Measurements from ENCODE around the gene TIGD6.
"Not testable (repeated sequence)": the region's sequence is repeated elsewhere in the genome, so short reads cannot be mapped to it uniquely, and the experiment has no call there.

Gene TIGD6

DNA sequence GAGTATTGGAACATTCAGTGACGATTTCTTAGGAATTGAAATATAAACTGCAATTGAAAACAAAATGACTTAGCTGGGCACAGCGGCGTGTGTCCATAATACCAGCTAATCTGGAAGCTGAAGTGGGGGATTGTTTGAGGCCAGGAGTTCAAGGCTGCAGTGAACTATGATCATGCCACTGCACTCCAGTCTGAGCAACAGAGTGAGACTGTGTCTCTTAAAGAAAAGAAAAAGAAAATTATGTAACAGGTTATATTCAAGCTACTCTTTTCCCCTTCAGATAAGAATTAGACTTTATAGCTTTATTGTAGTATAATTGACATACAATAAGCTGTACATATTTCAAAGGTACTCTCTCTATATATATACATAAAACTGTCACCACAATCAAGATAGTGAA lies 33.5 kb downstream of the TIGD6 start:
- DNase-seq, result no peak

GRCh38 chr5:149963729-149964128 lies 36.7 kb downstream of the TIGD6 start:
- DNase-seq, result no peak

GRCh38 chr5:149962601-149963300 lies 37.7 kb downstream of the TIGD6 start:
- DNase-seq, result no peak

GRCh38 chr5:149961957-149962409 lies 38.5 kb downstream of the TIGD6 start:
- no peak for DNase-seq

DNA sequence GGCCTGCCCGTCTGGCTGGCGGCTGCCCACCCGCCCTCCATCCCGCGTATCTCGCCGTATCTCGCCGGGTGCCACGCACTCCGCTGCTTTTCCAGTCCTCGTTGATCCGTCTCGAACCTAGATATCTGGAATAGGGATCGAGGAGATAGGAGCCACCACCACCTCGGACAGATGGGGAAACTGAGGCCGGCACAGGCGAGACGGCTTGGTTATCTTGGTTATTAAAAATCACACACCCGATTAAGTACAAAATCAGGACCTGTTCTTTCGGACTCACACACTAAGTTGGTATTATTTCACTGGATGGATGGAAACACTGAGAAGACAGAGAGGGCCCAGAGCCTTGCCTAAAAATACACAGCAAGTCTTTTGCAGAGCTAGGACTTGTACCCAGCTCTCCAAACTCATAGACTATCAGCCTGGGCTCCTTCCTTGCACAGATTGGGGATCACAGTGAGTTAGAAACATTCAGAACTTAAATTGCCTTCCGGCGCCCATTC lies 39.2 kb downstream of the TIGD6 start:
- no peak for DNase-seq

- peak; percentile 74 to 87 (median 77) for DNase-seq
Measured at GRCh38 chr5:149960272-149961185, 39.9 kb downstream of the TIGD6 start, which contains the start of gene SLC26A2. SLC26A2 (plus strand) TSS chr5:149960758; CDS start chr5:149977653, 16,895 bp downstream.

DNA sequence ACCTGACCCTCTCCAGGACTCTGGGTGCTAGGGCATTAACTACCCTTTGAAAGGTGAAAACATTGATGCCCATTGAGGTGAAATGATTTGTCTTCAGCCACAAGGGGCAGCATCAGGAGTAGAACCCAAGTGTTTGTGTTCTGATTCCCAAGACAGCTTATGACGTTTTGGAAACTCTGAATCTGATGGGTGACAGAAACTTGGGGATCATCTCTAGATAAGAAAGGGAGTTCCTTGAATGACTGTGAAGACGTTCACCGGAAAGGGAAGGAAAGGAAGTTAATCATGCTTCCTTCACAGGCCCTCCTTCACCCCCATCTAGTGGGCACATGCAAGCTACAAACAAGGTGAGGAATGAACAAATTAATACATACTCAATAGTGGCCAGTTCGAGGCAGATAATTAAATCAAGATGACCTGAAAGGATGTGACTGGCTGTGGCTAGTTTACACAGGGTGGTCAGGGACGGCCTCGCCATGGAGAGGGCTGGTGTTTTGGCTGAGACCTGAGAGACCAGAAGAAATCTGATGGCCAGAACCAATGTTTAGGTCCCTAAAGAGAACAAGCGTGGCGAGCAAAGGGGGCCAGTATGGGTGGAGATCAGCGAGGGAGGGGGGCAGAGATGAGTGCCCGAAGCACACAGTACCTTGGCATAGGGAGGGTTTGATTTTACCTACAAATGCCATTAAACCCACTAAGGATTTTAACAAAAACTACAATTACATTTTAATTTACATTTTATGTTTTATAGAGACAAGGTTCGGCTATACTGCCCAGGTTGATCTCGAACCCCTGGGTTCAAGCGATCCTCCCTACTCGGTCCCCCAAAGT lies 40.8 kb downstream of the TIGD6 start:
- no peak for DNase-seq

DNA sequence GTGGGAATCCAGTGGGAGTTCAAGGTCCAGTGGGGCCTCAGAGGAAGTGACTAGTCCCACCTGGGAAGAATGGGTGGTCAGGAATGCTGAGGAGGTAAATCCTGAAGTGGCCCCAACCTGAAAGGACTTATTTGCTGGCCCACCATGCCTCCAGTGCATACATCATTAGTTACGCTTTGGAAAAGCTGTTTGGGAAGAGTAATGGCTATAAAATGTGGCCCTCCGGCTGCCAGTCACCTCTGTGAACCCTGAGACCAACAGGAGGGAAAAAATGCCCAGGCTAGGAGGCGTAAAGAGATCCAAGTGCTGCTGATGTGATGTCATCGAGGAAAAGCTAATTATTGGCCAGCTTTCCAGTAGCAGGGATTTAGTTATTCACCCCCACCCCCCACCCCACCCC lies 42.6 kb downstream of the TIGD6 start:
- DNase-seq, result no peak

- DNase-seq, result no peak
Measured at GRCh38 chr5:149956685-149957084, 43.8 kb downstream of the TIGD6 start.

- DNase-seq, result no peak
Measured at GRCh38 chr5:149954798-149955197, 45.7 kb downstream of the TIGD6 start.

DNA sequence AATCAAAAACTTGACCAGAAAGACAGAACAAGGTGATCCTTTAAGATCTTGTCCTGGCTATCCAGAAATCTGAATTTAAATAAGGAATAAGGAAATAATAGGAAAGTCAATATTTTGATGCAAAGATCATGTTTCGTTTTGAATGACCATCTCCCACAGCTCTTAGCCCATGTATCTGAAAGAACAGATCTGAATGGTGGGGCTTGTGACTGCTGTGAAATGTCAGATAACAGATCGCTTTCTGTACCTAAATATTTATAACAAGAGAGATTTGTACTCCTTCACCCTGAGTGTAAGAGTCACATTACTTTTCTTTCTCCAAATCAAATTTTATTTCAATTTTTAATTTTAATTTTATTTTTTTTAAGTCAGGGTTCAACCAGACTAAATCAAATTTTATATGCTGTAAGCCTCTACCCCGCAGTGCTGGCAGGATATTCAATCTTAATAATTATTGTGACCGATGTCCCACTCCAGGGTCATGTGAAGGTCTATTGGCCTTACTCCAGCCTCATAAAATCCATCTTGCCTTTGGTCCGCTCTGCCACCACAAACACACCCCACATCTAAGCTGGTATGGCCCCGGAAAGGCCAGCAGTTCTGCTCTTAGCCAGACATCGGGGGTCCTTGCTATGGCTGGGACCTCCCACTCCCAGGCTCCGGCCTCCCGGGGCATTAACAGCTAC lies 46.9 kb downstream of the TIGD6 start:
- no peak for DNase-seq

DNA sequence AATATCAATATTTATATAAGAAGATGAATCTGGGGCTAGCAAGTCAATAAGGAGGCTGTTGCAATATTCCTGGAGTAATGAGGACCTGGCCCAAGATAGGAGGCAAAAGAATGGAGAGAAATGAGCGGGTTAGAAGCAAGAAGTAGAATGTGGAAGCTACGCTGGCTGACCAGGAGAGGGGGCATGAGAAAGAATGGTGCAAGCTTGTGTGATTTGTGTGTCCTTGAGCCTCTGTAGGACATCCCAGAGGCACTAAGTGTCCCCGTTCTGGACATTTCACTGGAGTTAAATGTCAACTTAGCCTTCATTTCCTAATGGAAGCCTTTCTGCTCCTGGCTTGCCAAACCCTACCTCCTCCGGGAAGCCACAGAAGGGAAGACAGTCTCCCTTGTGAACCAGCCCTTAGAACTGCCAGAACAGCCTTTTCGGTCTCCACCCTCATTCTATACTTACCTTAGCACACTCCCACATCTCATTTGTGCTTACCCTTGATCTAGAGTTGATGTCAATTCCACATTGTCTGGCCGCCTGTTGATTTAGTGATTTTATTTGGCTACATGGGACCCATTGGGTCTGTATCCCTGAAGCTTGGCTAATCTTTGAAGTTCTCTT lies 49.2 kb downstream of the TIGD6 start:
- no peak for DNase-seq

- DNase-seq, result no peak
Measured at GRCh38 chr5:149948993-149949392, 51.5 kb downstream of the TIGD6 start.

DNA sequence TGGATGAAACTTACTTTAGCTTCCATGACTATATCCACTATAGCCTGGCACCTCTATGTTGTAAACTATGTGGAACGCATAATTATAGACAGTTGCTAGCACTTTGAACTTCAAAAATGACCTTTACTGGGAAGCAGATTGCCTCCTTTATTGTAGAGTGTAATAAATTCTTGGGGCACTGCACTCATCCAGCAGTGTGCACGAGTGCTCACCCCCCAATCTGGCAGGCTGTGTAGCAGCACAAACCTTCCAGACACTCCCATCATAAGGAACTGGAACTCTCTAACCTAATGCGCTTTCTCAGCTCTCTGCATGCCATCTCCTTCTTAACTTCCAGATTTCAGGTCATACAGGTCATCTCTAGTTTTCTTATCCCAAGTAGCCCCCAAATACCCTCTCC lies 54.3 kb downstream of the TIGD6 start:
- no peak for DNase-seq

- no peak for DNase-seq
Measured at GRCh38 chr5:149944666-149945065, 55.8 kb downstream of the TIGD6 start, which contains the start of gene PDE6A. PDE6A (minus strand) TSS chr5:149944793; CDS start chr5:149944673, 120 bp downstream.

- DNase-seq, result not testable (repeated sequence)
Measured at GRCh38 chr5:149943177-149943949, 57.1 kb downstream of the TIGD6 start.

Measured in activated naive CD4-positive, alpha-beta T cell (primary cell).